GM18909 (cell line): Measurements from ENCODE around the gene EGLN2.
"Not testable (repeated sequence)": the region's sequence is repeated elsewhere in the genome, so short reads cannot be mapped to it uniquely, and the experiment has no call there.

Experiments used
- ATAC-seq: cut with Tn5 transposase; IDR thresholded peaks from one replicate; pipeline ENCODE4 v1.9.1; 2021; ENCODE audit warnings: mild to moderate bottlenecking; ENCODE audit not compliant: unreplicated experiment, poor library complexity

The EGLN2 gene

GRCh38 chr19:40836754-40837429, 37.9 kb downstream of the EGLN2 start:
- ATAC-seq = no peak

- not testable (repeated sequence) for ATAC-seq
Observed at GRCh38 chr19:40838477-40838876, 39.5 kb downstream of the EGLN2 start.

- ATAC-seq = not testable (repeated sequence)
Observed at GRCh38 chr19:40842012-40842411, 43.0 kb downstream of the EGLN2 start.

GRCh38 chr19:40842997-40843652, 44.1 kb downstream of the EGLN2 start:
- not testable (repeated sequence) for ATAC-seq

GRCh38 chr19:40843653-40844052, 44.7 kb downstream of the EGLN2 start:
- ATAC-seq = not testable (repeated sequence)

GRCh38 chr19:40846722-40847121, 47.7 kb downstream of the EGLN2 start:
- ATAC-seq = not testable (repeated sequence)

GRCh38 chr19:40850277-40850676, 51.3 kb downstream of the EGLN2 start, which contains the start of gene CYP2A6:
Gene CYP2A6 (minus strand): TSS chr19:40850447. CDS start chr19:40850426, 21 bp downstream.
- not testable (repeated sequence) for ATAC-seq

GRCh38 chr19:40852467-40853152, 53.6 kb downstream of the EGLN2 start:
- ATAC-seq = not testable (repeated sequence)
